ENCODE results near the gene OSGIN1. TPM values are rescaled to one million over a fixed set of nuclear protein-coding genes. Genes with fewer than 3 reads are reported as not detected.
A peak's percentile ranks its signal among the peaks of the same experiment; 100 is the strongest.

Gene OSGIN1
- total RNA-seq, 1 donor from 2014 or later, result 12.5 TPM

GRCh38 chr16:83924686-83925085, 28.4 kb upstream of the OSGIN1 start:
- no peaks in the 10 kb centered on the region for H3K9me3 ChIP-seq (replicated peaks)
- no peak overlapping the region for H3K27ac ChIP-seq (replicated peaks)
- H3K4me1 ChIP-seq, result peaks cover 12% of the 10 kb centered on the region
- H3K4me3 ChIP-seq, result no peak overlapping the region
- intact Hi-C loops (cut with micrococcal nuclease), result no loop called here
- peak; percentile 8 for DNase-seq
- H3K27me3 ChIP-seq (ENCODE audit: low read depth), result no peaks in the 10 kb centered on the region
- TF ChIP-seq, protein P1, sequence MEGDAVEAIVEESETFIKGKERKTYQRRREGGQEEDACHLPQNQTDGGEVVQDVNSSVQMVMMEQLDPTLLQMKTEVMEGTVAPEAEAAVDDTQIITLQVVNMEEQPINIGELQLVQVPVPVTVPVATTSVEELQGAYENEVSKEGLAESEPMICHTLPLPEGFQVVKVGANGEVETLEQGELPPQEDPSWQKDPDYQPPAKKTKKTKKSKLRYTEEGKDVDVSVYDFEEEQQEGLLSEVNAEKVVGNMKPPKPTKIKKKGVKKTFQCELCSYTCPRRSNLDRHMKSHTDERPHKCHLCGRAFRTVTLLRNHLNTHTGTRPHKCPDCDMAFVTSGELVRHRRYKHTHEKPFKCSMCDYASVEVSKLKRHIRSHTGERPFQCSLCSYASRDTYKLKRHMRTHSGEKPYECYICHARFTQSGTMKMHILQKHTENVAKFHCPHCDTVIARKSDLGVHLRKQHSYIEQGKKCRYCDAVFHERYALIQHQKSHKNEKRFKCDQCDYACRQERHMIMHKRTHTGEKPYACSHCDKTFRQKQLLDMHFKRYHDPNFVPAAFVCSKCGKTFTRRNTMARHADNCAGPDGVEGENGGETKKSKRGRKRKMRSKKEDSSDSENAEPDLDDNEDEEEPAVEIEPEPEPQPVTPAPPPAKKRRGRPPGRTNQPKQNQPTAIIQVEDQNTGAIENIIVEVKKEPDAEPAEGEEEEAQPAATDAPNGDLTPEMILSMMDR (IDR thresholded peaks at IDR 0.05; ENCODE audit: borderline replicate concordance), result no peak
- H3K36me3 ChIP-seq, result peaks cover 19% of the 10 kb centered on the region

GRCh38 chr16:83925095-83925905, 27.7 kb upstream of the OSGIN1 start:
- H3K27me3 ChIP-seq (ENCODE audit: low read depth), result no peaks in the 10 kb centered on the region
- peaks cover 13% of the 10 kb centered on the region for H3K36me3 ChIP-seq
- H3K27ac ChIP-seq (replicated peaks), result no peak overlapping the region
- peaks cover 18% of the 10 kb centered on the region for H3K4me1 ChIP-seq
- TF ChIP-seq, protein P1 (IDR thresholded peaks at IDR 0.05; ENCODE audit: borderline replicate concordance), result no peak
- intact Hi-C loops (cut with micrococcal nuclease), result no loop called here
- peak; percentile 9 for DNase-seq
- no peaks in the 10 kb centered on the region for H3K9me3 ChIP-seq (replicated peaks)
- no peak overlapping the region for H3K4me3 ChIP-seq

DNA sequence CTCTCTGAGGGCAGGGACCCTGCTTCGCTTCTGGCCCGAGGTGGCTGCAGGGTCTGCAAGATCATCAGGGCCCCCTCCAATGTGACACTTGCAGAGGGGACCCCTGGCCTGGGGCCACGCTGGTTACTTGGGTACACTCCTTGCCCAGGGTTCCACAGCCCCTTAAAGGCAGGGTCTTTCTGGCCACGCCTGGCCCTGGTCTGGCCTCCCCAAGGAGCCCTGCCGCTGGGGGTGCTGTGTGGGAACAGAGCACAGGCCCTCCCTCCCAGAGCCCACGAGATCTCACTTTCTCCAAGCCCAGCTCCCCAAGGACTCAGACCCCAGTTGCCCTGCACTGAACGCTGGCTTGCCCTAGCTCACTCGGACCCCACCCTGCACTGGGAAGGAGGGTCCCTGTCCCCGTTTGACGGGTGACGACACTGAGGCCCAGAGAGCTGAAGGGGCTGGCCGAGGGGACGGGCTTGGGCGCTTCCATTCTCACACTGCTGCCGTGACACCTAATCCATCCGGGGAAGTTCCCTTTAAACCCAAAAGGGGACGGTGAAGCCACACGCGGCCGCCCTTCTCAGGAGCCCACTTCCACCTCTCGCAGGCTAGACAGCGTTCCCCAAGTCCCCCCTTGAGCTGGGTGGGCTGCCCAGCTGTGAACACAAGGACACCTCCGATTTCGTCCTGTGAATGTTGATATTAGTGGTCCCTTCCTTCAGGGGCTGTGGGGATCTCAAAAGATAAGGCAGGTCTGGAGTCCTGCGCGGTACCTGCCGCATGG, 26.9 kb upstream of the OSGIN1 start:
- H3K36me3 ChIP-seq, result peaks cover 9% of the 10 kb centered on the region
- H3K4me1 ChIP-seq, result peaks cover 26% of the 10 kb centered on the region
- TF ChIP-seq, protein P1 (IDR thresholded peaks at IDR 0.05; ENCODE audit: borderline replicate concordance), result no peak
- intact Hi-C loops (cut with micrococcal nuclease), result no loop called here
- no peak overlapping the region for H3K27ac ChIP-seq (replicated peaks)
- peak; percentile 15 for DNase-seq
- H3K9me3 ChIP-seq (replicated peaks), result no peaks in the 10 kb centered on the region
- no peaks in the 10 kb centered on the region for H3K27me3 ChIP-seq (ENCODE audit: low read depth)
- H3K4me3 ChIP-seq, result no peak overlapping the region

DNA sequence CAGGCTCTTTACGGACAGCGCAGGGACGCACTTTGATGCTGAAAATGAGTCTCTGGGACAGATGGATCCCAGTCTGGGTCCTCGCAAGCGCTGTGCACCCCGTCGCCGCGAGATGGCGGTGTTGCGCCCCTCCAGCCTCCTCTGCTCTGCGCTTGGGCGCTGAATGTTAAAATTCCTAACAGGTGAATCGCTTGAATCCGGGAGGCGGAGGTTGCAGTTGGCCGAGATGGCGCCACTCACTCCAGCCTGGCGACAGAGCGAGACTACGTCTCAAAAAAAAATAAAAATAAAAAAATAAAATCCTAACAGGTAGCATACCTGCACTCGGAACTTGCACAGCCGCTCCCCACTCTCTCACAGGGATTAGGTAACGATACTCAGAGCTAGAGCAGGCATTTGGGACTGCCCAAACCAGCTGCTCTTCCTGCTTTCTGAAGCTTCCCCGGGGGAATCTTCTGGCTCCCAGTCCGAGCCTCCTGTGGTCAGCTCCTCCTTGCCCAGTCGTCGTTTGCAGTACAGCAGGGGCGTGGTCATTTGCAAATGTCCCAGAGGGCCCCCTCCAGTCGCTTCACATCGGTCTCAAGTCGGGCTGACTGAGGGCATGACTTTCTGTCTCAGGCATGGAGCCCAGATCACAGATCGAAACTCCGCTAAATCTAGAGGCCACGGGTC, 26.2 kb upstream of the OSGIN1 start:
- Histone ChIP-seq H3K27me3 (ENCODE audit: low read depth) (no peaks in the 10 kb centered on the region), H3K4me1 (peaks cover 27% of the 10 kb centered on the region), H3K36me3 (peaks cover 9% of the 10 kb centered on the region), H3K9me3 (replicated peaks) (no peaks in the 10 kb centered on the region), H3K4me3 (no peak overlapping the region), H3K27ac (replicated peaks) (no peak overlapping the region)
- intact Hi-C loops (cut with micrococcal nuclease), result no loop called here
- TF ChIP-seq, protein P1 (IDR thresholded peaks at IDR 0.05; ENCODE audit: borderline replicate concordance), result peak; percentile 97
- DNase-seq, result peak; percentile 63

DNA sequence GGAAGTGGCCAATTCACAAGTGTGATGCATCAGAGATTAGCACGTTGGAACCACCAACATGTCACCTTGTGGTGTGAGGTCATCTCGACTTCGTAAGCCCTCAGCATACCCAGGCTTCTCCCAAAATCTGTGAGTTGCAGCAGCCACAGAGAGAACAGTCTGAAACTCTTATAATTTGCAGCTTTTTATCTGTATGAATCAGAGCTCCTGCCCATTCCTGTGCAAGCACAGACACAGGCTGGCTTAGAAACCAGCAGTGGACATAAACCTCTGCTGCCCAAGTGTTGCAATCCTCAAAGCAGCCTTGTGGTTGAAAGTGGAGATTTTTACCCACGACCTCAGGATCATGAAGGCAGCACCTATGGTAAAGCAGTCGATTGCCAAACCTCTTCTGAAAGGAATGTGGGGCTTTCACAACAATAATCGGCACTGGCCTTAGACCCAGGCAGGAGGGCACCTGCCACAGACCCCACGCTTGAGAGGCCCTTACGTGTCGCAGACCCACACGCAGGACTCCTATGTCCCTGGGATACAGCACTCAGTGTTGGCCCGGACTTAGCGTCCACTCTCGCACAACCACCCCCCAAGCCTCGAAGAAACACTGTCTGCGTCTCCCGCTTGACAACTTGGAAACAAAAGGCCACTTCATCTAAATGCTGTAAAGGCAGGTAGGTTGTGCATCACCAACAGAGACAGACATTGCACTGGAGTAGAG, 24.5 kb upstream of the OSGIN1 start:
- H3K27me3 ChIP-seq (ENCODE audit: low read depth), result no peaks in the 10 kb centered on the region
- H3K4me3 ChIP-seq, result no peak overlapping the region
- TF ChIP-seq, protein P1 (IDR thresholded peaks at IDR 0.05; ENCODE audit: borderline replicate concordance), result no peak
- H3K27ac ChIP-seq (replicated peaks), result no peak overlapping the region
- peaks cover 9% of the 10 kb centered on the region for H3K36me3 ChIP-seq
- intact Hi-C loops (cut with micrococcal nuclease), result no loop called here
- DNase-seq, result no peak
- peaks cover 27% of the 10 kb centered on the region for H3K4me1 ChIP-seq
- no peaks in the 10 kb centered on the region for H3K9me3 ChIP-seq (replicated peaks)

Measured in left ventricle myocardium inferior (tissue), 1 donor.